ENCODE measurements around the gene MGAT5B.

The MGAT5B gene

DNA sequence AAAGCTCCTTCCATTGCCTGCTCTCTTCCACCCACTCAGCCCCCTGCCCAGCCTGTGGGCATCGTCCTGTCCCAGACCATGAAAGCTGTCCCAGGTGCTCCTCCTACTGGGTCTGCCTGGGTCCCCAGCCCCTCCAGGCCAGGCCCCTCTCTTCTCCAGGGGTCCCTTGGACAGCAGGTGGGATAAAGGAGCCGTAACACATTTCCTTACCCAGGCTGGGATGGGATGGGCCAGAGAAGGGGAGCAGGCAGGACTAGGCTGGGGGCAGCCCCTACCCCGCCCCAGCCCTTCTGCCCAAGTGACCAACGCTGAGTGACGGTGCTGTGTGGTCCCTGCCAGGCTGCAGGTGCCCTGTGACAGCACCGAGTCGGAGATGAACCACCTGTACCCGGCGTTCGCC lies 80.1 kb downstream of the MGAT5B start:
- Histone ChIP-seq H3K9me3 (ENCODE audit: control insufficient read depth, insufficient read depth, low read length) (no peaks in the 10 kb centered on the region), H3K27ac (ENCODE audit: low read length) (no peak overlapping the region), H3K4me3 (ENCODE audit: low read length) (no peak overlapping the region), H3K4me1 (ENCODE audit: control insufficient read depth, insufficient read depth, low read length) (no peaks in the 10 kb centered on the region), H3K36me3 (ENCODE audit: control insufficient read depth, insufficient read depth, low read length) (no peaks in the 10 kb centered on the region; the same call in 1 of the 2 replicates), H3K27me3 (ENCODE audit: control insufficient read depth, insufficient read depth, low read length) (no peaks in the 10 kb centered on the region)
- no CpG with 5 or more reads among the region's 10 CpGs for WGBS (ENCODE audit: insufficient coverage, insufficient read length)
- no peak for DNase-seq (ENCODE audit: low read depth, low spot score)

DNA sequence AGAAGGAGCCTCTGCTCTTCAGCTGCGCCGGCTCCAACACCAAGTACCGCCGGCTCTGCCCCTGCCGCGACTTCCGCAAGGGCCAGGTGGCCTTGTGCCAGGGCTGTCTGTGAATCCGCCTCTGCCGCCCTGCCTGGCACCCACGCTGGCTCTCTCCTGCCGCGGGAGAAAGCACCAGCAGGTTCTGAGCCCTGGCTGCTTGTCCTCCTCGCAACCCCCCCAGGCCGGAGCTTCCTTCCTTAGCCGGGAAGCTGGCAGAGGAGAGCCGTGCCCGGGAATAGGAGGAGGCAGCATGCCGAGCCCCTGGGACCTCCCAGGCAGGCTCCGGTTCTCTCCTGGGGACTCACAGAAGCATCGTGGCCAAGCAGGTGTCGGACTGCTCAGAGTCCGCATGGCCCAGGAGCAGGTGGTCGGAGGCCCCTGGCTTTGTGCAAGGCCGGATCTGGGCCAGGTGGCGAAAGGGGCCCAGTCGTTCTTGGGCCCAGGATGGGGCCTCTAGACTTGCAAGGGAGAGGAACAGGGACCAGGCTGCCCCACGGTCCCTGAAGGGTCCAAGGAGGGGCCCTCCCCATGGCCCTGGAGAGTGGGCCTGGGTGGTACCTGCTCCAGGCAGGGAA lies 80.6 kb downstream of the MGAT5B start:
- Histone ChIP-seq H3K4me1 (ENCODE audit: control insufficient read depth, insufficient read depth, low read length) (no peaks in the 10 kb centered on the region), H3K27ac (ENCODE audit: low read length) (no peak overlapping the region), H3K27me3 (ENCODE audit: control insufficient read depth, insufficient read depth, low read length) (no peaks in the 10 kb centered on the region), H3K4me3 (ENCODE audit: low read length) (no peak overlapping the region), H3K9me3 (ENCODE audit: control insufficient read depth, insufficient read depth, low read length) (no peaks in the 10 kb centered on the region), H3K36me3 (ENCODE audit: control insufficient read depth, insufficient read depth, low read length) (no peaks in the 10 kb centered on the region; the same call in 1 of the 2 replicates)
- no CpG with 5 or more reads among the region's 27 CpGs for WGBS (ENCODE audit: insufficient coverage, insufficient read length)
- DNase-seq (ENCODE audit: low read depth, low spot score) = no peak

DNA sequence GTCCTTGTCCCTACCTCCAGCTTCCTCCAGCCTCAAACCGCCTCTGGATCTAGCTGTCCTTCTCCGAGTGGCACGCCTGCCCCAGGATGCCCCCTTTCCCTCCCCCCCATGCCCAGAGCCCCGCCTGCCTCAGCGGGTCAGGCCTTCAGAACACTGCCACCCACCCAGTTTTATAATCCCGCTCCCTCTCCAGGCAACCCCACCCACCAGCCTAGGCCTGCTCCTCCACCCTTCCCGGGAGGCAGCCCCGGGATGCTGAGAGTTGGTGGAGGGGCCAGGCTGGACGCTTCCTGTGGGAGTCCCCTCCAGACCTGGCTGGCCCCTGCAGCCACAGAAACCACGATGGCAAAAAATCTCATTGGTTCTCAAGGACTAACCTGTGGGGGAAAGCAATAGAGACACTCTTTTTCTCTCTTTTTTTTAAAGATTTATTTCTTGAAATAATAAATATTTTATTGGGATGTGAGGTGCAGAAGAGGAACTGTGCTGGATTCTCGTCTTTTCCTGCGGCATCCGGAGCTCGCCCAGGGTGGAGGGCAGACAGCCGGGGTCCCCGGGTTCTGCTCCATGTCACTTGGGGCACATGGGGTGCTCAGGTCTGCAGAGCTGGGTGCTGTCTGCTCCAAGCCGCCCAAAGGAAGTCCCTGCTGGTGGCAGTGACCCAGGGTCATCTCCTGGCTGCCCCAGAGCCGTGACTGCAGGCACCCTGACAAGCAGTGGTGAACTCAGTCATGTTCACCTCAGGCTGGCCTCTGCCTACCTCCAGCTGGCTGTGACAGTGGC lies 81.9 kb downstream of the MGAT5B start:
- Histone ChIP-seq H3K27me3 (ENCODE audit: control insufficient read depth, insufficient read depth, low read length) (no peaks in the 10 kb centered on the region), H3K4me3 (ENCODE audit: low read length) (no peak overlapping the region; the same call in 1 of the 2 replicates), H3K9me3 (ENCODE audit: control insufficient read depth, insufficient read depth, low read length) (no peaks in the 10 kb centered on the region), H3K4me1 (ENCODE audit: control insufficient read depth, insufficient read depth, low read length) (no peaks in the 10 kb centered on the region), H3K36me3 (ENCODE audit: control insufficient read depth, insufficient read depth, low read length) (no peaks in the 10 kb centered on the region; the same call in 1 of the 2 replicates), H3K27ac (ENCODE audit: low read length) (no peak overlapping the region)
- no CpG with 5 or more reads among the region's 18 CpGs for WGBS (ENCODE audit: insufficient coverage, insufficient read length)
- DNase-seq (ENCODE audit: low read depth, low spot score) = no peak

DNA sequence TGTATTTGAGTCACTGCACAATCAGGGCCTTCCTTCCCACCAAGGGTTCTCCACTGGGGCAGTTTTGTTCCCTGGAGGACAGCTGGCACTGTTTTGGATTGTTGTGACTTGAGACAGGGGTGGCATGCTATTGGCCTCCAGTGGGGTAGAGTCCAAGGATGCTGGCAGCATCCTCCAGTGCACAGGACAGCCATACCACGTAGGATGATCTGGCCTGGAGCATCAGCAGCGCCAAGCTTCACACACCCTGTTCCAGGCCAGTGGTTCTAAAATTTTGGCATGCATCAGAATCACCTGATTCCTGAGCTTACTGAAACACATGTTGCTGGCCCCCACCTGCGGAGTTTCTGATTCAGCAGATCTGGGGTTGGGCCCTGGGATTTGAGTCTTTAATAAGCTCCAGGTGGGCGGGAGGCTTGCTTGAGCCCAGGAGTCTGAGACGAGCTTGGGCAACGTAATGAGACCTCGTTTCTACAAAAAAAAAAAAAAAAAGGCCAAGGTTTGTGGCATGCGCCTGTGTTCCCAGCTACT lies 83.2 kb downstream of the MGAT5B start:
- no CpG with 5 or more reads among the region's 8 CpGs for WGBS (ENCODE audit: insufficient coverage, insufficient read length)

DNA sequence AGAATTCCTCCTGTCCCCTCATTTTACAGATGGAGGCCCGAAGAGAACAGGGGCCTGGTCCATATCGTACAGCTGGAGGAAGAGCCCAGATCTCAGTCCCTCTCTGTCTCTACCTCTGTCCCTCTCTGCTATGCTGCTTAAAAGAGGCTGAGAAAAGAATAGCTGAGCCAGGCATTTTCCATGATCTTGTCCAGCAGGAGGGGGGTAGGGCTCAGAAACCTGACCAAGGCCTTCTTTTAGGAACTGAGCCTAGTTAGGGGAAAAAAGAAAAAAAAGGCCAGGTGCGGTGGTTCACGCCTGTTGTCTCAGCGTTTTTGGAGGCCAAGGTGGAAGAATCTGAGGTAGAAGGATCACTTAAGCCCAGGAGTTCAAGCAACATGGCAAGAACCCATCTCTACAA lies 84.2 kb downstream of the MGAT5B start:
- no peaks in the 10 kb centered on the region for H3K9me3 ChIP-seq (ENCODE audit: control insufficient read depth, insufficient read depth, low read length)
- no peak overlapping the region for H3K4me3 ChIP-seq (ENCODE audit: low read length)
- DNase-seq (ENCODE audit: low read depth, low spot score) = no peak
- WGBS (ENCODE audit: insufficient coverage, insufficient read length) = no CpG with 5 or more reads among the region's 5 CpGs
- H3K27me3 ChIP-seq (ENCODE audit: control insufficient read depth, insufficient read depth, low read length) = no peaks in the 10 kb centered on the region
- H3K27ac ChIP-seq (ENCODE audit: low read length) = no peak overlapping the region
- 0 out of 2 replicates have a peak, but pooled peaks cover under 1% of the 10 kb centered on the region for H3K4me1 ChIP-seq (ENCODE audit: control insufficient read depth, insufficient read depth, low read length)
- H3K36me3 ChIP-seq (ENCODE audit: control insufficient read depth, insufficient read depth, low read length) = no peaks in the 10 kb centered on the region; the same call in 1 of the 2 replicates

More for the DNA sequence above, 83.2 kb downstream of the MGAT5B start:
- DNase-seq (ENCODE audit: low read depth, low spot score) = no peak
- no peaks in the 10 kb centered on the region; the same call in 1 of the 2 replicates for H3K36me3 ChIP-seq (ENCODE audit: control insufficient read depth, insufficient read depth, low read length)
- no peak overlapping the region for H3K27ac ChIP-seq (ENCODE audit: low read length)
- H3K27me3 ChIP-seq (ENCODE audit: control insufficient read depth, insufficient read depth, low read length) = no peaks in the 10 kb centered on the region
- no peaks in the 10 kb centered on the region for H3K4me1 ChIP-seq (ENCODE audit: control insufficient read depth, insufficient read depth, low read length)
- H3K9me3 ChIP-seq (ENCODE audit: control insufficient read depth, insufficient read depth, low read length) = no peaks in the 10 kb centered on the region
- no peak overlapping the region for H3K4me3 ChIP-seq (ENCODE audit: low read length)

DNA sequence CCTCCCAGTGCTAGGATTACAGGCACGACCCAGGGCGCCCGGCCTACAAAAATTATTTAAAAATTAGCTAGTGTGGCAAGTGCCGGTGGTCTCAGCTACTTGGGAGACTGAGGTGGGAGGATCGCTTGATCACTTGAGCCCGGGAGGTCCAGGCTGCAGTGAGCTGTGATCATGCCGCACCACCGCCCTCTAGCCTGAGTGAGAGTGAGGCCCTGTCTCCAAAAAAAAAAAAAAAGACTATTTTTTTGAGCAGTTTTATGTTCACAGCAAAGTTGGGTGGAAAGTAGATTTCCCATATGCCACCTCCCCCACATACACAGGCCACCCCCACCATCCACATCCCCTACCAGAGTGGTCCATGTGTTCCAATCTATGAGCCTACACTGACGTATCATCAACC lies 84.9 kb downstream of the MGAT5B start:
- H3K4me3 ChIP-seq (ENCODE audit: low read length) = no peak overlapping the region
- DNase-seq (ENCODE audit: low read depth, low spot score) = no peak
- no peaks in the 10 kb centered on the region for H3K27me3 ChIP-seq (ENCODE audit: control insufficient read depth, insufficient read depth, low read length)
- no CpG with 5 or more reads among the region's 9 CpGs for WGBS (ENCODE audit: insufficient coverage, insufficient read length)
- peaks cover 6% of the 10 kb centered on the region; the same call in 1 of the 2 replicates for H3K4me1 ChIP-seq (ENCODE audit: control insufficient read depth, insufficient read depth, low read length)
- H3K9me3 ChIP-seq (ENCODE audit: control insufficient read depth, insufficient read depth, low read length) = no peaks in the 10 kb centered on the region
- no peaks in the 10 kb centered on the region; the same call in 1 of the 2 replicates for H3K36me3 ChIP-seq (ENCODE audit: control insufficient read depth, insufficient read depth, low read length)
- no peak overlapping the region for H3K27ac ChIP-seq (ENCODE audit: low read length)

DNA sequence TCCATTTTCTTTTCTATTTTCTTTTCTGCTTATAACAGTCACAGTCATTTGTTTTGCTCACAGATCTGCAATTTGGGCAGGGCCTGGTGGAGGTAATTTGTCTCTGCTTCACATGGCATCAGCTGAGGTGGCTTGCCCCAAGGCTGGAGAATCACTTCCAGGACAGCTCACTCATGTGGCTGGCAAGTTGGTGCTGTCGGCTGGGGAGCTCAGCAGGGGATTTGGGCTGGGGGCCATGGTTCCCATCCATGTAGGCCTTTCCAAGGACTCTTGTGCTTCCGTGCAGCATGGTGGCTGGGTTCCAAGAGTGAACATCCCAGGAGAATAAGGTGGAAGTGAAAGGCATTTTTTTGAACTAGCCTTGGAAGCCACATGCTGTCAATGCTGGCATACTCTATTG lies 85.7 kb downstream of the MGAT5B start:
- DNase-seq (ENCODE audit: low read depth, low spot score) = no peak
- Histone ChIP-seq H3K9me3 (ENCODE audit: control insufficient read depth, insufficient read depth, low read length) (no peaks in the 10 kb centered on the region), H3K36me3 (ENCODE audit: control insufficient read depth, insufficient read depth, low read length) (no peaks in the 10 kb centered on the region; the same call in 1 of the 2 replicates), H3K4me1 (ENCODE audit: control insufficient read depth, insufficient read depth, low read length) (peaks cover 6% of the 10 kb centered on the region; the same call in 1 of the 2 replicates), H3K27me3 (ENCODE audit: control insufficient read depth, insufficient read depth, low read length) (no peaks in the 10 kb centered on the region), H3K27ac (ENCODE audit: low read length) (no peak overlapping the region), H3K4me3 (ENCODE audit: low read length) (no peak overlapping the region)
- WGBS (ENCODE audit: insufficient coverage, insufficient read length) = no CpG with 5 or more reads among the region's 2 CpGs

DNA sequence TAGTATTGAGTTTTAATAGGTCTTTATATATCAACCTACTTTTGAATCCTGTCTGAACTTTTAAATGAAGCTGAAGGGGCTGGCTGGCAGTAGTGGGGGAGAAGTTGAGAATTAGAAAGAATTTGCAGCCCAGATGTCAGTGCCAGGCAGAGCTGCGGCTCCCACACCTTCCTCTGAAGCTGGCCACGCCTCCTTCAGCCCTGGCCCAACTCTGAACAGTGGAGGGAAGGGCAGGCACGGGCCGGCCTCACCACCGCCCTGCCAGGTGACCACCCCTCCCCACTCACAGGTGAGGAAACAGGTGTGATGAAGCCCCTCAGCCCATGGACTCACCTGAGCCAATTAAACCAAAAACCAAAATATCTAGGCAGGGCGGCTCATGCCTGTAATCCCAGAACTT lies 87.0 kb downstream of the MGAT5B start:
- H3K27me3 ChIP-seq (ENCODE audit: control insufficient read depth, insufficient read depth, low read length) = no peaks in the 10 kb centered on the region
- no peak overlapping the region for H3K4me3 ChIP-seq (ENCODE audit: low read length)
- H3K27ac ChIP-seq (ENCODE audit: low read length) = no peak overlapping the region
- H3K9me3 ChIP-seq (ENCODE audit: control insufficient read depth, insufficient read depth, low read length) = no peaks in the 10 kb centered on the region
- no peaks in the 10 kb centered on the region; the same call in 1 of the 2 replicates for H3K36me3 ChIP-seq (ENCODE audit: control insufficient read depth, insufficient read depth, low read length)
- DNase-seq (ENCODE audit: low read depth, low spot score) = no peak
- peaks cover 6% of the 10 kb centered on the region; the same call in 1 of the 2 replicates for H3K4me1 ChIP-seq (ENCODE audit: control insufficient read depth, insufficient read depth, low read length)
- no CpG with 5 or more reads among the region's 6 CpGs for WGBS (ENCODE audit: insufficient coverage, insufficient read length)

DNA sequence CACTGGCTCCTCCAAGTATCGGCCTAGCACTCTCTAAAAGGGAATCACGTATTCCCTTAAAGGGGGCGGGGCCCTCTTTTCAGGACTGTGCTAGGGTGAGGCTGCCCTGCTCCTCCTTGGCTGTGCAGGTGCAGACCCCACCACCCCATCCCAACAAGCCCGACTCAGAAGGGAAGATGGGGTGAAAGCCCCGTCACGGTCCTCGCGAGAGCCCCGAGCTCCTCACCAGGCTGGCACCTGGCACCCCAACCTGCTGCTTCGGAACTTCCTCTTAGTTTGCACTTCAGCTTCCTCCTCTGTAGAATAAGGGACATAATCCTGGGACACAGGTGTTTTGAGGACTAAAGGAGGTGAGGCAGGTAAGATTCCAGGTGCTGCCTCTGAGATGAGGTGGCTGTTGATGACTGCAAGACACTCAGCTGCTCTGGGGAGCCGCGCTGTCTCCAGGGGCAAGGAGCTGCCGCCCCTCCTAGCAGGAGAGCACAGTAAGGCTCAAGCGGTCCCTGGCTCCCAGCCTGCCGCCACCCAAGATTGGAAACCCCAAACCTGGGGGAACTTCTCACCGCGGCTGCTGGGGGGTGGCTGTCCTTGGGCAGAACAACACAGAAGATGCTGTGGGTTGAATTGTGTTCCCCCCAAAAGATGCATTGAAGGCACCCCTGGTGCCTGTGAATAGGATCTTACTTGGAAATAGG lies 88.8 kb downstream of the MGAT5B start:
- H3K27ac ChIP-seq (ENCODE audit: low read length) = no peak overlapping the region
- no peak overlapping the region for H3K4me3 ChIP-seq (ENCODE audit: low read length)
- no peaks in the 10 kb centered on the region for H3K36me3 ChIP-seq (ENCODE audit: control insufficient read depth, insufficient read depth, low read length)
- WGBS (ENCODE audit: insufficient coverage, insufficient read length) = no CpG with 5 or more reads among the region's 17 CpGs
- DNase-seq (ENCODE audit: low read depth, low spot score) = no peak
- H3K4me1 ChIP-seq (ENCODE audit: control insufficient read depth, insufficient read depth, low read length) = peaks cover 6% of the 10 kb centered on the region; the same call in 1 of the 2 replicates
- no peaks in the 10 kb centered on the region for H3K9me3 ChIP-seq (ENCODE audit: control insufficient read depth, insufficient read depth, low read length)
- no peaks in the 10 kb centered on the region for H3K27me3 ChIP-seq (ENCODE audit: control insufficient read depth, insufficient read depth, low read length)
